Fibroblast of skin of scalp (primary cell): Measurements from ENCODE around the gene KIR3DL3. TPM values are rescaled to one million over a fixed set of nuclear protein-coding genes. Genes with fewer than 3 reads are reported as not detected.
A peak's percentile ranks its signal among the peaks of the same experiment; 100 is the strongest.
"Not testable (repeated sequence)": the region's sequence is repeated elsewhere in the genome, so short reads cannot be mapped to it uniquely, and the experiment has no call there.

ENCODE experiments used
- DNase-seq: peaks from one replicate; pipeline ENCODE4 v3.0.0-alpha.2; 2013
- polyA plus RNA-seq, 2 experiments: library from polyadenylated mRNA; unstranded; fragments of 120-200 nt; gene quantifications; one replicate each; pipeline ENCODE4 v1.2.1, GENCODE V29; 2013; ENCODE audit not compliant: insufficient read length in 2 of 2

Gene KIR3DL3
- polyA plus RNA-seq (2013, experiment 1 of 2; ENCODE audit: insufficient read length) = not detected
- not detected for polyA plus RNA-seq (2013, experiment 2 of 2; ENCODE audit: insufficient read length)

GRCh38 chr19:54724142-54724541 lies at the start of gene KIR3DL3:
KIR3DL3 (plus strand) TSS chr19:54724442; CDS start chr19:54724497, 55 bp downstream.
- DNase-seq = no peak

- peak; percentile 21 for DNase-seq
Measured at GRCh38 chr19:54676210-54676834, 47.9 kb upstream of the KIR3DL3 start.

- DNase-seq = no peak
Measured at GRCh38 chr19:54677217-54677616, 47.0 kb upstream of the KIR3DL3 start.

- DNase-seq = not testable (repeated sequence)
Measured at GRCh38 chr19:54681596-54681995, 42.6 kb upstream of the KIR3DL3 start.

GRCh38 chr19:54682306-54682856 lies 41.9 kb upstream of the KIR3DL3 start:
- DNase-seq = no peak

GRCh38 chr19:54684527-54684926 lies 39.7 kb upstream of the KIR3DL3 start:
- DNase-seq = no peak

GRCh38 chr19:54691582-54692297 lies 32.5 kb upstream of the KIR3DL3 start:
- no peak for DNase-seq

GRCh38 chr19:54692298-54692615 lies 32.0 kb upstream of the KIR3DL3 start:
- no peak for DNase-seq

GRCh38 chr19:54694648-54695047 lies 29.6 kb upstream of the KIR3DL3 start:
- DNase-seq = no peak

GRCh38 chr19:54696117-54696548 lies 28.1 kb upstream of the KIR3DL3 start:
- DNase-seq = no peak

- no peak for DNase-seq
Measured at GRCh38 chr19:54696766-54697165, 27.5 kb upstream of the KIR3DL3 start.

GRCh38 chr19:54697716-54698115 lies 26.5 kb upstream of the KIR3DL3 start:
- DNase-seq = not testable (repeated sequence)

- no peak for DNase-seq
Measured at GRCh38 chr19:54704928-54705327, 19.3 kb upstream of the KIR3DL3 start.

- no peak for DNase-seq
Measured at GRCh38 chr19:54707962-54708361, 16.3 kb upstream of the KIR3DL3 start.

- no peak for DNase-seq
Measured at GRCh38 chr19:54708781-54709180, 15.5 kb upstream of the KIR3DL3 start.

- no peak for DNase-seq
Measured at GRCh38 chr19:54709212-54709948, 14.9 kb upstream of the KIR3DL3 start.

GRCh38 chr19:54709956-54710355 lies 14.3 kb upstream of the KIR3DL3 start:
- DNase-seq = not testable (repeated sequence)

GRCh38 chr19:54724644-54725043 lies 402 bp downstream of the KIR3DL3 start:
- no peak for DNase-seq

- no peak for DNase-seq
Measured at GRCh38 chr19:54725321-54725720, 1.1 kb downstream of the KIR3DL3 start.

GRCh38 chr19:54727562-54727961 lies 3.3 kb downstream of the KIR3DL3 start:
- DNase-seq = no peak

- no peak for DNase-seq
Measured at GRCh38 chr19:54728167-54728566, 3.9 kb downstream of the KIR3DL3 start.

- DNase-seq = no peak
Measured at GRCh38 chr19:54729416-54730188, 5.4 kb downstream of the KIR3DL3 start.
